H1 (cell line): Measurements from ENCODE around the gene RELN. TPM values are rescaled to one million over a fixed set of nuclear protein-coding genes. Genes with fewer than 3 reads are reported as not detected.

ENCODE experiments used
- FOSL1 ChIP-seq: IDR thresholded peaks from 2 replicates; pipeline ENCODE4 v1.6.1; 2011; ENCODE audit warnings: mild to moderate bottlenecking, low read depth, low read length, moderate library complexity; ENCODE audit not compliant: insufficient read depth
- polyA plus RNA-seq, 7 experiments: library from polyadenylated mRNA; depleted of rRNA in 3 of 7; stranded (reverse) in 5 of 7; unstranded in 2 of 7; fragments of >200 nt in 5 of 7; fragments of 200-250 nt in 2 of 7; gene quantifications; 1 replicate in 5 of 7; 2 replicates in 1 of 7; 4 replicates in 1 of 7; pipeline versions ENCODE4 v1.2.1 to v1.2.3, GENCODE V29; 2011 to 2013; ENCODE audit warnings: missing spikeins in 2 of 7, mixed read lengths in 2 of 7
- total RNA-seq: library from RNA; stranded (reverse); fragmentation: NEBNext Ultra II Directional; extraction: Animal tissue kit (Norgen Biotek cat#: 25700); gene quantifications from 2 replicates; pipeline ENCODE4 v1.2.1, GENCODE V29; 2021

RELN gene
- total and polyA plus RNA-seq, 2 of the 8 experiments (the other 6 are each of a cell fraction or from before 2014, with no cell fraction given), result 0.03 to 0.07 TPM

DNA sequence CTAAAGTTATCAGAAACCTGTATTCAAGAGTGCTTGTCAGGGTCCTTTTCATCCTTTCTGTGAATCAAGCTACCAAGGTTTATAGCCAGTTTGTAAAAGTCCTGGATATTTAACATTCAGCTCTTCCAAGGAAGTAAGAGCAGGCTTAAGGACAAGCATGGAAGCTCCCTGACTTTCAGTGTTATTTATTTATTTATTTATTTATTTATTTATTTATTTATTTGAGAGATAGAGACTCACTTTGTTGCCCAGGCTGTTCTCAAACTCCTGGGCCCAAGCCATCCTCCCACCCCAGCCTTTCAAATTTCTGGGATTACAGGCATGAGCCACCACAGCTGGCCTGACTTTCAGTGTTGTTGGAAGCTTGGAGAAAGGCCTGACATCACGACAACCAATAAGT lies 44.4 kb upstream of the RELN start (continued):
- no peak for TF ChIP-seq FOSL1
